TTC549 (cell line): ENCODE results near the gene ZSWIM5.
"Not testable (repeated sequence)": the region's sequence is repeated elsewhere in the genome, so short reads cannot be mapped to it uniquely, and the experiment has no call there.

ENCODE experiments used
- FAIRE-seq: peaks from 2 replicates; lab custom pipeline; 2012; peaks lifted over from hg19 to GRCh38; lab: Jason Lieb, UNC

Gene ZSWIM5

GRCh38 chr1:45001011-45001481 is 205.4 kb downstream of the ZSWIM5 start:
- no peak for FAIRE-seq

GRCh38 chr1:44999232-44999631 is 207.2 kb downstream of the ZSWIM5 start:
- no peak for FAIRE-seq

- FAIRE-seq, result no peak
These were observed 210.8 kb downstream of the ZSWIM5 start for GRCh38 chr1:44995467-44996238.

GRCh38 chr1:44994309-44994898 is 212.0 kb downstream of the ZSWIM5 start:
- FAIRE-seq, result no peak

GRCh38 chr1:44988531-44989156 is 217.8 kb downstream of the ZSWIM5 start:
- FAIRE-seq, result no peak

- no peak for FAIRE-seq
These were observed 220.6 kb downstream of the ZSWIM5 start for GRCh38 chr1:44985747-44986359.

GRCh38 chr1:44977372-44977771 is 229.0 kb downstream of the ZSWIM5 start:
- not testable (repeated sequence) for FAIRE-seq

- FAIRE-seq, result no peak
These were observed 230.2 kb downstream of the ZSWIM5 start for GRCh38 chr1:44976252-44976651.

- no peak for FAIRE-seq
These were observed 232.8 kb downstream of the ZSWIM5 start for GRCh38 chr1:44973645-44974044.

GRCh38 chr1:44970317-44970716 is 236.1 kb downstream of the ZSWIM5 start:
- no peak for FAIRE-seq
